HepG2 (cell line): ENCODE results near the gene C20orf141. TPM values are rescaled to one million over a fixed set of nuclear protein-coding genes. Genes with fewer than 3 reads are reported as not detected.

Experiments
- ATAC-seq: fragments of 200-7000 bp; cut with Tn5 transposase; 3 replicates; pipeline ENCODE4 v1.9.1; 2020; ENCODE audit warnings: mild to moderate bottlenecking, moderate library complexity
- BruUV-seq: library from RNA; stranded (reverse); fragments of 400-500 nt; replicated peaks from 2 replicates; lab custom pipeline; 2021; lab: Mats Ljungman, UMichigan
- CTCF ChIA-PET: fragments of 300-600 bp; formaldehyde crosslinking; extraction: SDS; loops from one replicate; lab custom pipeline; 2021; ENCODE audit warnings: low total read pairs, inconsistent platforms, low intra/inter-chr PET ratio; lab: Yijun Ruan, JAX
- POLR2A ChIA-PET: fragments of 350-600 bp; sonication (Branson Sonifier 250); formaldehyde crosslinking; loops from one replicate; lab custom pipeline; 2020; ENCODE audit warnings: antibody characterized with exemption, inconsistent platforms; lab: Yijun Ruan, JAX
- DNase-seq: peaks from one replicate; pipeline ENCODE4 v3.0.0-alpha.2; 2015; ENCODE audit warnings: low spot score
- FAIRE-seq: peaks from 3 replicates; lab custom pipeline; 2011; peaks lifted over from hg19 to GRCh38; lab: Jason Lieb, UNC
- H2AFZ ChIP-seq: one replicate; pipeline ENCODE4 v1.6.1; 2011; ENCODE audit warnings: low read length, inconsistent platforms
- H3K27ac ChIP-seq: fragments of 300-600 bp; 3 replicates; pipeline ENCODE4 v1.8.0; 2011; ENCODE audit warnings: mixed run types, mild to moderate bottlenecking, mixed read lengths, low read length, inconsistent platforms; ENCODE audit not compliant: insufficient read depth; ENCODE audit errors: extremely low read length
- H3K27me3 ChIP-seq, 2 experiments: fragments of 200-600 bp in 1 of 2; 2 replicates in 1 of 2; 3 replicates in 1 of 2; pipeline versions ENCODE4 v1.6.0 to v1.8.0; 2011; ENCODE audit warnings: low read length in 2 of 2, mild to moderate bottlenecking in 2 of 2, moderate library complexity in 2 of 2, inconsistent platforms in 1 of 2; ENCODE audit not compliant: insufficient read depth in 2 of 2, control insufficient read depth in 1 of 2
- H3K36me3 ChIP-seq, 2 experiments: fragments of 200-600 bp in 1 of 2; replicated peaks in 1 of 2; 2 replicates in 1 of 2; 3 replicates in 1 of 2; pipeline versions ENCODE4 v1.5.1 to v1.8.0; 2011; ENCODE audit warnings: low read length in 2 of 2, inconsistent platforms in 1 of 2; ENCODE audit not compliant: insufficient read depth in 2 of 2, control insufficient read depth in 1 of 2
- H3K4me1 ChIP-seq: 2 replicates; pipeline ENCODE4 v1.5.1; 2012; ENCODE audit warnings: low read length, inconsistent platforms; ENCODE audit not compliant: insufficient read depth
- H3K4me2 ChIP-seq: 2 replicates; pipeline ENCODE4 v1.6.0; 2011; ENCODE audit warnings: low read depth, low read length, inconsistent platforms
- H3K4me3 ChIP-seq, 3 experiments: fragments of 200-600 bp in 1 of 3; sonication (generic), shearing (Covaris generic) in 1 of 3; replicated peaks in 1 of 3; 2 replicates each; pipeline ENCODE4 v1.5.1; 2011 to 2016; ENCODE audit warnings: low read length in 3 of 3, inconsistent platforms in 2 of 3, low read depth in 2 of 3, mild to moderate bottlenecking in 2 of 3, control low read depth in 1 of 3, mixed read lengths in 1 of 3; ENCODE audit not compliant: insufficient read depth in 1 of 3
- H3K79me2 ChIP-seq: one replicate; pipeline ENCODE4 v1.6.1; 2011; ENCODE audit warnings: low read length, inconsistent platforms; ENCODE audit not compliant: insufficient read depth
- H3K9ac ChIP-seq: 2 replicates; pipeline ENCODE4 v1.6.0; 2011; ENCODE audit warnings: mild to moderate bottlenecking, low read depth, low read length, inconsistent platforms; ENCODE audit not compliant: insufficient read depth
- H3K9me3 ChIP-seq: 2 replicates; pipeline ENCODE4 v1.5.1; 2012; ENCODE audit warnings: mild to moderate bottlenecking, low read length
- H4K20me1 ChIP-seq: 2 replicates; pipeline ENCODE4 v1.6.0; 2011; ENCODE audit warnings: inconsistent platforms, mild to moderate bottlenecking, low read length, moderate library complexity; ENCODE audit not compliant: insufficient read depth
- AGO2 ChIP-seq: fragments of 200-400 bp; formaldehyde crosslinking; optimal IDR thresholded peaks from 2 replicates; pipeline ENCODE3; 2017; ENCODE audit warnings: mild to moderate bottlenecking, low read depth, low read length, moderate library complexity
- AKAP8 ChIP-seq: sonication (generic); formaldehyde crosslinking; IDR thresholded peaks from 2 replicates; pipeline ENCODE4 v1.5.1; 2020; ENCODE audit warnings: mild to moderate bottlenecking, missing genetic modification reagents
- ARNT ChIP-seq: fragments of 450-650 bp; IDR thresholded peaks from 2 replicates; pipeline ENCODE4 v1.6.1; 2017
- KDM5B ChIP-seq: sonication (generic); formaldehyde crosslinking; IDR thresholded peaks from 2 replicates; pipeline ENCODE4 v1.4.0; 2020; ENCODE audit warnings: missing genetic modification reagents, mild to moderate bottlenecking, borderline replicate concordance
- MLLT10 ChIP-seq: sonication (generic); formaldehyde crosslinking; IDR thresholded peaks from 2 replicates; pipeline ENCODE4 v1.4.0; 2020; ENCODE audit warnings: missing genetic modification reagents
- NRL ChIP-seq: sonication (generic); formaldehyde crosslinking; IDR thresholded peaks from 2 replicates; pipeline ENCODE4 v1.5.0; 2020; ENCODE audit warnings: missing genetic modification reagents, mild to moderate bottlenecking, moderate library complexity, borderline replicate concordance
- POLR2A ChIP-seq, 2 experiments: IDR thresholded peaks; 2 replicates each; pipeline ENCODE4 v1.6.1; 2011; ENCODE audit warnings: low read depth in 2 of 2, low read length in 2 of 2, mild to moderate bottlenecking in 1 of 2, moderate library complexity in 1 of 2; ENCODE audit not compliant: insufficient read depth in 1 of 2
- POLR2AphosphoS5 ChIP-seq: IDR thresholded peaks from 2 replicates; pipeline ENCODE4 v1.6.1; 2012; ENCODE audit warnings: low read depth, low read length
- SMAD9 ChIP-seq: sonication (generic); formaldehyde crosslinking; IDR thresholded peaks from 2 replicates; pipeline ENCODE4 v1.5.1; 2020; ENCODE audit warnings: mild to moderate bottlenecking, missing genetic modification reagents
- ZFYVE20 ChIP-seq: sonication (generic); formaldehyde crosslinking; IDR thresholded peaks from 2 replicates; pipeline ENCODE4 v1.8.0; 2023; ENCODE audit warnings: low read depth, mild to moderate bottlenecking, moderate library complexity, missing genetic modification reagents, borderline replicate concordance
- ZMYM3 ChIP-seq: sonication (generic); formaldehyde crosslinking; IDR thresholded peaks from 2 replicates; pipeline ENCODE4 v1.5.1; 2020; ENCODE audit warnings: mild to moderate bottlenecking, missing genetic modification reagents
- ZNF678 ChIP-seq: sonication (generic); formaldehyde crosslinking; IDR thresholded peaks from 2 replicates; pipeline ENCODE4 v1.4.0; 2020; ENCODE audit warnings: mild to moderate bottlenecking, missing genetic modification reagents
- ZNF724P ChIP-seq: sonication (generic); formaldehyde crosslinking; IDR thresholded peaks from 2 replicates; pipeline ENCODE4 v1.8.0; 2022; ENCODE audit warnings: missing genetic modification reagents, borderline replicate concordance
- ZNF768 ChIP-seq: sonication (generic); formaldehyde crosslinking; IDR thresholded peaks from 2 replicates; pipeline ENCODE4 v1.4.0; 2020; ENCODE audit warnings: missing genetic modification reagents
- WGBS: methylation state at CpG from one replicate; pipeline ENCODE4 v1.1.6; 2017; ENCODE audit warnings: low lambda C conversion rate; 5-methylcytosine and 5-hydroxymethylcytosine counted together
- in situ Hi-C: cut with HindIII; loops from 2 replicates; pipeline ENCODE4 v1.10.0; 2017; ENCODE audit warnings: low pct_unique_long_range_greater_than_20kb; ENCODE audit not compliant: extremely low pct_ligation_motif_present
- intact Hi-C: fragments of 100-400 bp; cut with micrococcal nuclease; formaldehyde crosslinking; loops from one replicate; pipeline ENCODE4 v1.10.0; 2022; ENCODE audit not compliant: unreplicated experiment
- polyA plus RNA-seq, 8 experiments: library from polyadenylated mRNA; depleted of rRNA in 3 of 8; stranded (reverse) in 7 of 8; unstranded in 1 of 8; fragments of >200 nt; fragmentation: Illumina TruSeq in 4 of 8; extraction: Trizol in 4 of 8; gene quantifications; 2 replicates each; pipeline versions ENCODE4 v1.2.1 to v1.2.3, GENCODE V29; 2011 to 2016; ENCODE audit warnings: low read depth in 4 of 8, missing spikeins in 1 of 8, mixed read lengths in 1 of 8; ENCODE audit not compliant: insufficient read depth in 1 of 8
- total RNA-seq, 5 experiments: library from RNA; depleted of rRNA; stranded (reverse); fragments of >200 nt; fragmentation: Illumina TruSeq; extraction: Trizol; gene quantifications; 2 replicates each; pipeline ENCODE4 v1.2.3, GENCODE V29; 2016; ENCODE audit warnings: low read depth in 1 of 5
- TF ChIP-seq, protein P1 (sequence below): fragments of 450-650 bp; IDR thresholded peaks from 2 replicates; pipeline ENCODE4 v1.6.1; 2016

The C20orf141 gene
- total and polyA plus RNA-seq, 2 of the 13 experiments (the other 11 are each of a cell fraction or from before 2014, with no cell fraction given): not detected

DNA sequence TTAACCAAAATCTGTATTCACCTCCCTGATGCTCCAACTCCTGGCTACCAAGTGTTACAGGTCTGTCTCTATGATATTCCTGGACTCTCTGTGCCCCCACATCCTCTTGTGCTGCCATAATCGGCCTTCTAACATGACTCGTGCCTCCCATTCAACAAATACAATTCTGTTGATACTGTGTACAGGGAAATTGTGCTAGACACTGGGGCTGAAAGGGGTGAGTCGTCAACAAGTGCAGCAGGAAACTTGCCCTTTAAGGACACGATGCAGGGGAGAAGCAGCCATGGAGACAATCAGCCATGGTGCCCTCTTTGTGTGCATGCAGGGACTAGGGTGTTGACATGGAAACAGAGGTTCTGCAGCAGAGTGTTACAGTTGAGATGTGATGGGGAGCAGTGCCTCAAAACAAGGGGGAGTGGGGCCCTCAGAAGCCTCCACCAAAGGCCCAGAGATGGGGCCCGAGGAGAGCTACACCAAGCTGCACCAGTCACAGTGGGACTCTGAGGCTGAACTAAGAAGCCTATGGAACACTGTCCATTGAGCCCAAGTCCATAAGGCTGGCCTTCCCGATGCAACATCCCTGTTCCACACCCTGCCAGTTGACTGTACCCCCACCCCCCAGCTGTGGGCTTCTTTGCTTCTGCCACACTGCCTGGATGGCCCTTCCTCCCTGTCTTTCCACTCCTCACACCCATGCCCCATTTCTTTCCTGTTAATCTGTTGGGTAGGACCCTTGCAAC, 22.6 kb downstream of the C20orf141 start:
- Histone ChIP-seq H3K4me3 (no peak overlapping the region), H3K9ac (no peak overlapping the region), H3K27me3 (no peaks in the 10 kb centered on the region; a peak in 1 of 5 replicates), H3K79me2 (peaks cover 8% of the 10 kb centered on the region), H2AFZ (no peak overlapping the region), H3K4me2 (no peak overlapping the region), H3K36me3 (peaks cover 4 to 11% of the 10 kb centered on the region in 2 experiments; a peak in 3 of 5 replicates), H3K27ac (no peak overlapping the region), H3K9me3 (no peaks in the 10 kb centered on the region), H4K20me1 (no peaks in the 10 kb centered on the region), H3K4me1 (peaks cover 40% of the 10 kb centered on the region)
- intact Hi-C loops (no loop called here), in situ Hi-C loops (no loop called here)
- ChIA-PET CTCF (no interaction called here), POLR2A (no interaction called here)
- FAIRE-seq (no peak), DNase-seq (no peak), ATAC-seq (no peak)
- BruUV-seq: no TSS peak
- 94% methylated on average over 6 of the region's 6 CpGs for WGBS
- TF ChIP-seq AKAP8 (CRISPR knock-in tag) (no peak), KDM5B (CRISPR knock-in tag) (peak; percentile 45; the same call in 1 of the 2 replicates), POLR2A (IDR thresholded peaks at IDR 0.05; ENCODE audit: insufficient read depth in 1 of 2, low read depth in 2 of 2, low read length in 2 of 2) (0 out of 4 replicates have a peak, but pooled peaks of 1 of the 2 experiments have one; percentile 33)

- ATAC-seq (no peak), DNase-seq (no peak), FAIRE-seq (no peak)
- no TSS peak for BruUV-seq
- H4K20me1 ChIP-seq: no peaks in the 10 kb centered on the region
- H3K36me3 ChIP-seq: peaks cover 4 to 11% of the 10 kb centered on the region in 2 experiments; a peak in 3 of 5 replicates
- H3K9ac ChIP-seq: no peak overlapping the region
- POLR2A ChIA-PET: interaction anchor here (1.2 kb wide), 1 partner anchor 11 kb away, joined by 3 read pairs; no protein-coding TSS in a partner anchor
- peaks cover 40% of the 10 kb centered on the region for H3K4me1 ChIP-seq
- TF ChIP-seq, protein P1, sequence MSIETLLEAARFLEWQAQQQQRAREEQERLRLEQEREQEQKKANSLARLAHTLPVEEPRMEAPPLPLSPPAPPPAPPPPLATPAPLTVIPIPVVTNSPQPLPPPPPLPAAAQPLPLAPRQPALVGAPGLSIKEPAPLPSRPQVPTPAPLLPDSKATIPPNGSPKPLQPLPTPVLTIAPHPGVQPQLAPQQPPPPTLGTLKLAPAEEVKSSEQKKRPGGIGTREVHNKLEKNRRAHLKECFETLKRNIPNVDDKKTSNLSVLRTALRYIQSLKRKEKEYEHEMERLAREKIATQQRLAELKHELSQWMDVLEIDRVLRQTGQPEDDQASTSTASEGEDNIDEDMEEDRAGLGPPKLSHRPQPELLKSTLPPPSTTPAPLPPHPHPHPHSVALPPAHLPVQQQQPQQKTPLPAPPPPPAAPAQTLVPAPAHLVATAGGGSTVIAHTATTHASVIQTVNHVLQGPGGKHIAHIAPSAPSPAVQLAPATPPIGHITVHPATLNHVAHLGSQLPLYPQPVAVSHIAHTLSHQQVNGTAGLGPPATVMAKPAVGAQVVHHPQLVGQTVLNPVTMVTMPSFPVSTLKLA: peak; percentile 8; the same call in 1 of the 2 replicates
- TF ChIP-seq ZNF724P (0 out of 2 replicates have a peak, but pooled peaks have one; percentile 51), AGO2 (peak; percentile 40), ARNT (no peak), ZNF678 (CRISPR knock-in tag) (no peak), ZMYM3 (CRISPR knock-in tag) (no peak), POLR2AphosphoS5 (0 out of 2 replicates have a peak, but pooled peaks have one; percentile 1), NRL (peak; percentile 23; the same call in 1 of the 2 replicates), ZFYVE20 (CRISPR knock-in tag) (0 out of 2 replicates have a peak, but pooled peaks have one; percentile 28), SMAD9 (CRISPR knock-in tag) (no peak), MLLT10 (0 out of 2 replicates have a peak, but pooled peaks have one; percentile 20), ZNF768 (CRISPR knock-in tag) (0 out of 2 replicates have a peak, but pooled peaks have one; percentile 19), POLR2A (IDR thresholded peaks at IDR 0.05; ENCODE audit: insufficient read depth in 1 of 2, low read depth in 2 of 2, low read length in 2 of 2) (0 out of 4 replicates have a peak, but pooled peaks of 1 of the 2 experiments have one; percentile 15)
- no peaks in the 10 kb centered on the region for H3K9me3 ChIP-seq
- intact Hi-C loops: no loop called here
- CTCF ChIA-PET: no interaction called here
- H3K79me2 ChIP-seq: peaks cover 8% of the 10 kb centered on the region
- H2AFZ ChIP-seq: no peak overlapping the region
- no peak overlapping the region for H3K4me2 ChIP-seq
- in situ Hi-C loops: no loop called here
- H3K27ac ChIP-seq: no peak overlapping the region
- 97% methylated on average over 19 of the region's 19 CpGs for WGBS
- H3K4me3 ChIP-seq: no peak overlapping the region
- no peaks in the 10 kb centered on the region; a peak in 1 of 5 replicates for H3K27me3 ChIP-seq
Measured at GRCh38 chr20:2838170-2838797, 23.5 kb downstream of the C20orf141 start.
